PC-3 (cell line): ENCODE measurements around the gene ZG16.

Source experiments
- EZH2 ChIP-seq: fragments of 300-600 bp; sonication (generic); IDR thresholded peaks from one replicate; pipeline ENCODE4 v1.6.1; 2017; ENCODE audit warnings: antibody characterized with exemption, mild to moderate bottlenecking, low read length; ENCODE audit not compliant: unreplicated experiment
- EZH2phosphoT487 ChIP-seq: fragments of 300-600 bp; sonication (generic); IDR thresholded peaks from 2 replicates; pipeline ENCODE4 v1.6.1; 2018; ENCODE audit warnings: mild to moderate bottlenecking, antibody characterized with exemption, low read length, borderline replicate concordance
- TF ChIP-seq, protein P1 (sequence below): fragments of 300-600 bp; sonication (generic); conservative IDR thresholded peaks from 2 replicates; pipeline ENCODE4 v1.5.1; 2017; ENCODE audit warnings: antibody characterized with exemption, low read depth, mild to moderate bottlenecking, low read length

DNA sequence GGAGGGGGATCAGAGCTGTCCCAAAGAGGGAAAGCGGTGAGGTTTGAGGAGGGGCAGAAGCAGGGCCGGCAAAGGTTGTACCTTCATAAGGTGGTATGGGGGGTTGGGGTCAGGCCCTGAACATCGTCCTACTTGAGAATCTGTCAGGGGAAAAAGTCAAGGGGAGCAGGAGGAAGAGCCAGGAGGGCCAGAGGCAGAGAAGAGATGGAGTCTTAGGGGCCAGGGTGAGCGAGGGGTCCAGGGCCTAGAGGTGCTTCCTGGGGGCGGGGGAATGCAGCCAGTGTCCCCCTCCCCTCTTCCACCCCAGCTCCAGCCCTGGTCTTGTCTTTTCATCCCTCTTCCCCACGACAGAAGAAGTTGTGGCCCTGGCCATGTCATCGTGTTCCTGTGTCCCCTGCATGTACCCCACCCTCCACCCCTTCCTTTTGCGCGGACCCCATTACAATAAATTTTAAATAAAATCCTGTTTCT, 32.7 kb downstream of the ZG16 start:
- TF ChIP-seq, protein P1, sequence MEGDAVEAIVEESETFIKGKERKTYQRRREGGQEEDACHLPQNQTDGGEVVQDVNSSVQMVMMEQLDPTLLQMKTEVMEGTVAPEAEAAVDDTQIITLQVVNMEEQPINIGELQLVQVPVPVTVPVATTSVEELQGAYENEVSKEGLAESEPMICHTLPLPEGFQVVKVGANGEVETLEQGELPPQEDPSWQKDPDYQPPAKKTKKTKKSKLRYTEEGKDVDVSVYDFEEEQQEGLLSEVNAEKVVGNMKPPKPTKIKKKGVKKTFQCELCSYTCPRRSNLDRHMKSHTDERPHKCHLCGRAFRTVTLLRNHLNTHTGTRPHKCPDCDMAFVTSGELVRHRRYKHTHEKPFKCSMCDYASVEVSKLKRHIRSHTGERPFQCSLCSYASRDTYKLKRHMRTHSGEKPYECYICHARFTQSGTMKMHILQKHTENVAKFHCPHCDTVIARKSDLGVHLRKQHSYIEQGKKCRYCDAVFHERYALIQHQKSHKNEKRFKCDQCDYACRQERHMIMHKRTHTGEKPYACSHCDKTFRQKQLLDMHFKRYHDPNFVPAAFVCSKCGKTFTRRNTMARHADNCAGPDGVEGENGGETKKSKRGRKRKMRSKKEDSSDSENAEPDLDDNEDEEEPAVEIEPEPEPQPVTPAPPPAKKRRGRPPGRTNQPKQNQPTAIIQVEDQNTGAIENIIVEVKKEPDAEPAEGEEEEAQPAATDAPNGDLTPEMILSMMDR = no peak
- TF ChIP-seq EZH2phosphoT487 = no peak
- TF ChIP-seq EZH2 = no peak
